K562 (cell line): ENCODE data around the gene PRKCG. TPM values are rescaled to one million over a fixed set of nuclear protein-coding genes. Genes with fewer than 3 reads are reported as not detected.

Source experiments
- ARID2 ChIP-seq: fragments of 450-650 bp; IDR thresholded peaks from 2 replicates; pipeline ENCODE4 v1.6.1; 2017; ENCODE audit warnings: antibody characterized with exemption, mild to moderate bottlenecking
- BHLHE40 ChIP-seq: IDR thresholded peaks from 2 replicates; pipeline ENCODE4 v1.6.1; 2011; ENCODE audit warnings: low read length, improper control_type of control experiment
- CXXC5 ChIP-seq: fragments of 250-450 bp; sonication (Bioruptor Pico); IDR thresholded peaks from 2 replicates; pipeline ENCODE4 v1.8.0; 2022; ENCODE audit warnings: inconsistent platforms, mild to moderate bottlenecking, moderate library complexity
- GTF2A2 ChIP-seq: IDR thresholded peaks from 2 replicates; pipeline ENCODE4 v1.6.1; 2016; ENCODE audit warnings: mild to moderate bottlenecking, missing genetic modification characterization, missing compliant biosample characterization
- HLTF ChIP-seq: fragments of 450-650 bp; IDR thresholded peaks from 2 replicates; pipeline ENCODE4 v1.6.1; 2016
- HNRNPH1 ChIP-seq: fragments of 200-400 bp; formaldehyde crosslinking; optimal IDR thresholded peaks from 2 replicates; pipeline ENCODE3; 2017; ENCODE audit warnings: low read depth, mild to moderate bottlenecking, low read length, moderate library complexity
- NR1H2 ChIP-seq: sonication (generic); formaldehyde crosslinking; IDR thresholded peaks from 2 replicates; pipeline ENCODE4 v1.4.0; 2020; ENCODE audit warnings: mild to moderate bottlenecking, missing genetic modification reagents
- NR2C1 ChIP-seq, 2 experiments: fragments of 450-650 bp; IDR thresholded peaks; 2 replicates each; pipeline ENCODE4 v1.6.1; 2017; ENCODE audit warnings: mild to moderate bottlenecking in 2 of 2, antibody characterized with exemption in 1 of 2, inconsistent platforms in 1 of 2, missing compliant biosample characterization in 1 of 2, missing genetic modification characterization in 1 of 2
- WHSC1 ChIP-seq: IDR thresholded peaks from one replicate; pipeline ENCODE4 v1.6.1; 2012; ENCODE audit warnings: low read length, control low read depth, inconsistent platforms
- ZBTB8A ChIP-seq: fragments of 450-650 bp; IDR thresholded peaks from 2 replicates; pipeline ENCODE4 v1.6.1; 2018; ENCODE audit warnings: mild to moderate bottlenecking, moderate library complexity; ENCODE audit not compliant: partially characterized antibody
- ZNF316 ChIP-seq: fragments of 450-650 bp; IDR thresholded peaks from 2 replicates; pipeline ENCODE4 v1.6.1; 2016
- ZNF347 ChIP-seq: fragments of 450-650 bp; formaldehyde crosslinking; IDR thresholded peaks from 2 replicates; pipeline ENCODE4 v1.4.0; 2020; ENCODE audit warnings: low read depth, mild to moderate bottlenecking, moderate library complexity
- polyA plus RNA-seq, 8 experiments: library from polyadenylated mRNA; depleted of rRNA in 4 of 8; stranded (reverse) in 5 of 8; unstranded in 3 of 8; fragments of >200 nt; fragmentation: Nextera tagmentation in 2 of 8; fragmentation: Illumina TruSeq in 1 of 8; extraction: Ambion mirVana in 2 of 8; extraction: Trizol in 1 of 8; gene quantifications; 2 replicates each; pipeline versions ENCODE4 v1.2.1 to v1.2.3, GENCODE V29; 2011 to 2014; ENCODE audit warnings: inconsistent platforms in 1 of 8, missing spikeins in 1 of 8
- total RNA-seq, 7 experiments: library from RNA; depleted of rRNA in 6 of 7; stranded (reverse); fragments of >200 nt in 6 of 7; fragmentation: Illumina TruSeq in 2 of 7; extraction: Trizol in 2 of 7; gene quantifications; 2 replicates each; pipeline versions ENCODE4 v1.2.1 to v1.2.3, GENCODE V29; 2011 to 2021; ENCODE audit warnings: low replicate concordance in 1 of 7
- TF ChIP-seq, protein P1 (sequence below): conservative IDR thresholded peaks from 2 replicates; pipeline ENCODE4 v1.6.1; 2011; ENCODE audit warnings: low read depth, mild to moderate bottlenecking, low read length; ENCODE audit not compliant: control insufficient read depth
- TF ChIP-seq, protein P2 (sequence below): sonication (generic); formaldehyde crosslinking; IDR thresholded peaks from 2 replicates; pipeline ENCODE4 v1.8.0; 2022; ENCODE audit warnings: mild to moderate bottlenecking, missing genetic modification reagents
- TF ChIP-seq, protein P3 (sequence below): IDR thresholded peaks from 2 replicates; pipeline ENCODE4 v1.6.1; 2011; ENCODE audit warnings: borderline replicate concordance, low read depth, mild to moderate bottlenecking, moderate library complexity, low read length; ENCODE audit not compliant: insufficient read depth, poor library complexity, severe bottlenecking
- TF ChIP-seq, protein P4 (sequence below): sonication (generic); formaldehyde crosslinking; IDR thresholded peaks from 2 replicates; pipeline ENCODE4 v1.8.0; 2022; ENCODE audit warnings: mild to moderate bottlenecking, missing genetic modification reagents
- TF ChIP-seq, protein P5 (sequence below): IDR thresholded peaks from 2 replicates; pipeline ENCODE4 v1.6.1; 2012; ENCODE audit warnings: low read depth, low read length, improper control_type of control experiment, borderline replicate concordance

PRKCG gene
- total and polyA plus RNA-seq, 9 of the 15 experiments (the other 6 are each of a cell fraction or from before 2014, with no cell fraction given), result not detected

DNA sequence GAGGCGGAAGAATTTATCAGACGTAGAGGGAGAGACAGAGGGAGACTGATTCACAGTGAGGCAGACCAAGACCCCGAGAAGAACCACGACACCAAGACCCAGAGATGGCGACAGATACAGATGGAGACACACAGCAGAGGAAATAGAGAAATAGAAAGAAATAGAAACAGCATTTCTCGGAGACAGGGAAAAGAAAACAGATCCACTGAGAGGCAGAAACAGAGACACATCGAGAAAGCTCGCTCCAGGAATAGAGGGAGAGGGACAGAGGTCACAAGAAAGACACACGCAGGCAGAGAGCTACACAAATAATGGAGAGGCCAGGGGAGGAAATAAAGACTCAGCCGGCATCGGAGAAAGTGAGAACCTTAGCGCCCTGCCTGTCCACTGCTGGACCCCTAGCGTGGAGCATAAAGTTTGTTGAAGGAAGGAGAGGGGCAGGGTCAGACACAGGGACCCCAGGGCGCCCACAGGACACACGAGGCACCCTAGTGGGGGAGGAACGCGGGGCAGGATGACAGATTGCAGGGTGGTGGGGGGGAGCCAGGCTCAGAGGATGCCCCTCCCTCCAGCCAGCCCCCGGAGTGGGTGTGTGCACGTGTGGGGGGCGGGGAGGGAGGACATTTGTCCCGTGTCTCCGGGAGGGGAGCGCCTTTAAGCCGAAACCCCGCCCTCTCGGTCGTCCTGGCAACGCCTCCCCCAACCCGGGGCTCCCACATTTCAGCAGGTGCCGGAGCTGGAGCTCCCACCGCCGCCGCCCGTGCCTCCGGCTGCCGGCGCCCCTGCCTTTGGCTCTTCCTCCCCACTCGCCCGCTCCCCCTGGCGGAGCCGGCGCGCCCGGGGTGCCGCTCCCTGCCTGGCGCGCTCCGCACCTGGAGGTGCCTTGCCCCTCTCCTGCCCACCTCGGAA lies at the start of gene PRKCG (continued):
- TF ChIP-seq, protein P1, sequence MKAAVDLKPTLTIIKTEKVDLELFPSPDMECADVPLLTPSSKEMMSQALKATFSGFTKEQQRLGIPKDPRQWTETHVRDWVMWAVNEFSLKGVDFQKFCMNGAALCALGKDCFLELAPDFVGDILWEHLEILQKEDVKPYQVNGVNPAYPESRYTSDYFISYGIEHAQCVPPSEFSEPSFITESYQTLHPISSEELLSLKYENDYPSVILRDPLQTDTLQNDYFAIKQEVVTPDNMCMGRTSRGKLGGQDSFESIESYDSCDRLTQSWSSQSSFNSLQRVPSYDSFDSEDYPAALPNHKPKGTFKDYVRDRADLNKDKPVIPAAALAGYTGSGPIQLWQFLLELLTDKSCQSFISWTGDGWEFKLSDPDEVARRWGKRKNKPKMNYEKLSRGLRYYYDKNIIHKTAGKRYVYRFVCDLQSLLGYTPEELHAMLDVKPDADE, result no peak
- TF ChIP-seq, protein P2, sequence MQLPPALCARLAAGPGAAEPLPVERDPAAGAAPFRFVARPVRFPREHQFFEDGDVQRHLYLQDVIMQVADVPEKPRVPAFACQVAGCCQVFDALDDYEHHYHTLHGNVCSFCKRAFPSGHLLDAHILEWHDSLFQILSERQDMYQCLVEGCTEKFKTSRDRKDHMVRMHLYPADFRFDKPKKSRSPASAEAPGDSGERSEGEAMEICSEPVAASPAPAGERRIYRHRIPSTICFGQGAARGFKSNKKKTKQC (CRISPR knock-in tag), result no peak
- peak; percentile 41; the same call in 1 of the 2 replicates for TF ChIP-seq CXXC5 (CRISPR knock-in tag)
- TF ChIP-seq ZNF316, result no peak
- no peak for TF ChIP-seq ZBTB8A
- TF ChIP-seq GTF2A2 (tag), result no peak
- TF ChIP-seq WHSC1, result no peak
- TF ChIP-seq ZNF347 (CRISPR knock-in tag), result no peak
- no peak for TF ChIP-seq NR2C1 (IDR thresholded peaks at IDR 0.05)
- TF ChIP-seq NR2C1 (tag; IDR thresholded peaks at IDR 0.05), result no peak
- no peak; the same call in none of the 2 replicates for TF ChIP-seq BHLHE40
- TF ChIP-seq, protein P3, sequence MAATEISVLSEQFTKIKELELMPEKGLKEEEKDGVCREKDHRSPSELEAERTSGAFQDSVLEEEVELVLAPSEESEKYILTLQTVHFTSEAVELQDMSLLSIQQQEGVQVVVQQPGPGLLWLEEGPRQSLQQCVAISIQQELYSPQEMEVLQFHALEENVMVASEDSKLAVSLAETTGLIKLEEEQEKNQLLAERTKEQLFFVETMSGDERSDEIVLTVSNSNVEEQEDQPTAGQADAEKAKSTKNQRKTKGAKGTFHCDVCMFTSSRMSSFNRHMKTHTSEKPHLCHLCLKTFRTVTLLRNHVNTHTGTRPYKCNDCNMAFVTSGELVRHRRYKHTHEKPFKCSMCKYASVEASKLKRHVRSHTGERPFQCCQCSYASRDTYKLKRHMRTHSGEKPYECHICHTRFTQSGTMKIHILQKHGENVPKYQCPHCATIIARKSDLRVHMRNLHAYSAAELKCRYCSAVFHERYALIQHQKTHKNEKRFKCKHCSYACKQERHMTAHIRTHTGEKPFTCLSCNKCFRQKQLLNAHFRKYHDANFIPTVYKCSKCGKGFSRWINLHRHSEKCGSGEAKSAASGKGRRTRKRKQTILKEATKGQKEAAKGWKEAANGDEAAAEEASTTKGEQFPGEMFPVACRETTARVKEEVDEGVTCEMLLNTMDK, result peak; percentile 87
- no peak for TF ChIP-seq HLTF
- TF ChIP-seq HNRNPH1, result no peak
- TF ChIP-seq ARID2, result no peak
- TF ChIP-seq, protein P4, sequence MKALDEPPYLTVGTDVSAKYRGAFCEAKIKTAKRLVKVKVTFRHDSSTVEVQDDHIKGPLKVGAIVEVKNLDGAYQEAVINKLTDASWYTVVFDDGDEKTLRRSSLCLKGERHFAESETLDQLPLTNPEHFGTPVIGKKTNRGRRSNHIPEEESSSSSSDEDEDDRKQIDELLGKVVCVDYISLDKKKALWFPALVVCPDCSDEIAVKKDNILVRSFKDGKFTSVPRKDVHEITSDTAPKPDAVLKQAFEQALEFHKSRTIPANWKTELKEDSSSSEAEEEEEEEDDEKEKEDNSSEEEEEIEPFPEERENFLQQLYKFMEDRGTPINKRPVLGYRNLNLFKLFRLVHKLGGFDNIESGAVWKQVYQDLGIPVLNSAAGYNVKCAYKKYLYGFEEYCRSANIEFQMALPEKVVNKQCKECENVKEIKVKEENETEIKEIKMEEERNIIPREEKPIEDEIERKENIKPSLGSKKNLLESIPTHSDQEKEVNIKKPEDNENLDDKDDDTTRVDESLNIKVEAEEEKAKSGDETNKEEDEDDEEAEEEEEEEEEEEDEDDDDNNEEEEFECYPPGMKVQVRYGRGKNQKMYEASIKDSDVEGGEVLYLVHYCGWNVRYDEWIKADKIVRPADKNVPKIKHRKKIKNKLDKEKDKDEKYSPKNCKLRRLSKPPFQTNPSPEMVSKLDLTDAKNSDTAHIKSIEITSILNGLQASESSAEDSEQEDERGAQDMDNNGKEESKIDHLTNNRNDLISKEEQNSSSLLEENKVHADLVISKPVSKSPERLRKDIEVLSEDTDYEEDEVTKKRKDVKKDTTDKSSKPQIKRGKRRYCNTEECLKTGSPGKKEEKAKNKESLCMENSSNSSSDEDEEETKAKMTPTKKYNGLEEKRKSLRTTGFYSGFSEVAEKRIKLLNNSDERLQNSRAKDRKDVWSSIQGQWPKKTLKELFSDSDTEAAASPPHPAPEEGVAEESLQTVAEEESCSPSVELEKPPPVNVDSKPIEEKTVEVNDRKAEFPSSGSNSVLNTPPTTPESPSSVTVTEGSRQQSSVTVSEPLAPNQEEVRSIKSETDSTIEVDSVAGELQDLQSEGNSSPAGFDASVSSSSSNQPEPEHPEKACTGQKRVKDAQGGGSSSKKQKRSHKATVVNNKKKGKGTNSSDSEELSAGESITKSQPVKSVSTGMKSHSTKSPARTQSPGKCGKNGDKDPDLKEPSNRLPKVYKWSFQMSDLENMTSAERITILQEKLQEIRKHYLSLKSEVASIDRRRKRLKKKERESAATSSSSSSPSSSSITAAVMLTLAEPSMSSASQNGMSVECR (CRISPR knock-in tag), result no peak
- no peak for TF ChIP-seq NR1H2
- TF ChIP-seq, protein P5, sequence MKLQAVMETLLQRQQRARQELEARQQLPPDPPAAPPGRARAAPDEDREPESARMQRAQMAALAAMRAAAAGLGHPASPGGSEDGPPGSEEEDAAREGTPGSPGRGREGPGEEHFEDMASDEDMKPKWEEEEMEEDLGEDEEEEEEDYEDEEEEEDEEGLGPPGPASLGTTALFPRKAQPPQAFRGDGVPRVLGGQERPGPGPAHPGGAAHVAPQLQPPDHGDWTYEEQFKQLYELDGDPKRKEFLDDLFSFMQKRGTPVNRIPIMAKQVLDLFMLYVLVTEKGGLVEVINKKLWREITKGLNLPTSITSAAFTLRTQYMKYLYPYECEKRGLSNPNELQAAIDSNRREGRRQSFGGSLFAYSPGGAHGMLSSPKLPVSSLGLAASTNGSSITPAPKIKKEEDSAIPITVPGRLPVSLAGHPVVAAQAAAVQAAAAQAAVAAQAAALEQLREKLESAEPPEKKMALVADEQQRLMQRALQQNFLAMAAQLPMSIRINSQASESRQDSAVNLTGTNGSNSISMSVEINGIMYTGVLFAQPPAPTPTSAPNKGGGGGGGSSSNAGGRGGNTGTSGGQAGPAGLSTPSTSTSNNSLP, result no peak
